ENCODE measurements around the gene AP1M2. TPM values are rescaled to one million over a fixed set of nuclear protein-coding genes. Genes with fewer than 3 reads are reported as not detected.

Gene AP1M2
- total RNA-seq, 1 experiment from 2014 or later: 77.9 TPM

DNA sequence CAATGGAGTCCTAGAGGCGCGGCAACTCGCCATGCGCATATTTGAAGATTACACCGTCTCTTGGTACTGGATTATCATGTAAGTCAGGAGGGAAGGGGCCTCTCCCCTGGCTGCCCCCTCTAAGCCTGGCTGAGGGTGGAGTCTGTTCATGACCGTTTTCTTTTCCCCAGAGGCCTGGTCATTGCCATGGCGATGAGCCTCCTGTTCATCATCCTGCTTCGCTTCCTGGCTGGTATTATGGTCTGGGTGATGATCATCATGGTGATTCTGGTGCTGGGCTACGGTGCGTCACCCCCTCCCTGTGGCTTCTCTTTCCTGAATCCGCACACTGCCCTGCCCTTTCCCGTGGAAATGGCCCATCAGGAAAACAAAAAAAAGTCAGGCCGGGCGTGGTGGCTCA is 44.8 kb upstream of the AP1M2 start:
- Mint-ChIP-seq H3K4me1 (ENCODE audit: low read depth, unreplicated experiment) (no peaks in the 10 kb centered on the region), H3K9me3 (ENCODE audit: low read depth, unreplicated experiment) (no peaks in the 10 kb centered on the region), H3K27ac (ENCODE audit: unreplicated experiment) (no peak overlapping the region), H3K36me3 (ENCODE audit: insufficient read depth, unreplicated experiment) (peaks cover 37% of the 10 kb centered on the region), H3K4me3 (ENCODE audit: low read depth, unreplicated experiment) (no peak overlapping the region), H3K27me3 (ENCODE audit: unreplicated experiment) (no peaks in the 10 kb centered on the region)
- no peak for DNase-seq
- CTCF ChIA-PET: no interaction called here
- TF ChIP-seq, protein P1, sequence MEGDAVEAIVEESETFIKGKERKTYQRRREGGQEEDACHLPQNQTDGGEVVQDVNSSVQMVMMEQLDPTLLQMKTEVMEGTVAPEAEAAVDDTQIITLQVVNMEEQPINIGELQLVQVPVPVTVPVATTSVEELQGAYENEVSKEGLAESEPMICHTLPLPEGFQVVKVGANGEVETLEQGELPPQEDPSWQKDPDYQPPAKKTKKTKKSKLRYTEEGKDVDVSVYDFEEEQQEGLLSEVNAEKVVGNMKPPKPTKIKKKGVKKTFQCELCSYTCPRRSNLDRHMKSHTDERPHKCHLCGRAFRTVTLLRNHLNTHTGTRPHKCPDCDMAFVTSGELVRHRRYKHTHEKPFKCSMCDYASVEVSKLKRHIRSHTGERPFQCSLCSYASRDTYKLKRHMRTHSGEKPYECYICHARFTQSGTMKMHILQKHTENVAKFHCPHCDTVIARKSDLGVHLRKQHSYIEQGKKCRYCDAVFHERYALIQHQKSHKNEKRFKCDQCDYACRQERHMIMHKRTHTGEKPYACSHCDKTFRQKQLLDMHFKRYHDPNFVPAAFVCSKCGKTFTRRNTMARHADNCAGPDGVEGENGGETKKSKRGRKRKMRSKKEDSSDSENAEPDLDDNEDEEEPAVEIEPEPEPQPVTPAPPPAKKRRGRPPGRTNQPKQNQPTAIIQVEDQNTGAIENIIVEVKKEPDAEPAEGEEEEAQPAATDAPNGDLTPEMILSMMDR (IDR thresholded peaks at IDR 0.05; ENCODE audit: unreplicated experiment): no peak
- BruUV-seq (replicated peaks): no TSS peak
- intact Hi-C loops (cut with micrococcal nuclease; ENCODE audit: unreplicated experiment): no loop called here

- DNase-seq: no peak
- Mint-ChIP-seq H3K4me1 (ENCODE audit: low read depth, unreplicated experiment) (peaks cover 17% of the 10 kb centered on the region), H3K36me3 (ENCODE audit: insufficient read depth, unreplicated experiment) (peaks cover 24% of the 10 kb centered on the region), H3K4me3 (ENCODE audit: low read depth, unreplicated experiment) (peak overlapping the region; percentile 82), H3K27me3 (ENCODE audit: unreplicated experiment) (no peaks in the 10 kb centered on the region), H3K27ac (ENCODE audit: unreplicated experiment) (peak overlapping the region; percentile 84), H3K9me3 (ENCODE audit: low read depth, unreplicated experiment) (no peaks in the 10 kb centered on the region)
- BruUV-seq (replicated peaks): TSS peak; percentile 70
- intact Hi-C loops (cut with micrococcal nuclease; ENCODE audit: unreplicated experiment): no loop called here
- CTCF ChIA-PET: interaction anchor here (1.7 kb wide), 1 partner anchor 18 kb away, joined by 9 read pairs; no protein-coding TSS in a partner anchor
- TF ChIP-seq, protein P1 (IDR thresholded peaks at IDR 0.05; ENCODE audit: unreplicated experiment): no peak
These were observed 38.6 kb upstream of the AP1M2 start for GRCh38 chr19:10625762-10626138.

DNA sequence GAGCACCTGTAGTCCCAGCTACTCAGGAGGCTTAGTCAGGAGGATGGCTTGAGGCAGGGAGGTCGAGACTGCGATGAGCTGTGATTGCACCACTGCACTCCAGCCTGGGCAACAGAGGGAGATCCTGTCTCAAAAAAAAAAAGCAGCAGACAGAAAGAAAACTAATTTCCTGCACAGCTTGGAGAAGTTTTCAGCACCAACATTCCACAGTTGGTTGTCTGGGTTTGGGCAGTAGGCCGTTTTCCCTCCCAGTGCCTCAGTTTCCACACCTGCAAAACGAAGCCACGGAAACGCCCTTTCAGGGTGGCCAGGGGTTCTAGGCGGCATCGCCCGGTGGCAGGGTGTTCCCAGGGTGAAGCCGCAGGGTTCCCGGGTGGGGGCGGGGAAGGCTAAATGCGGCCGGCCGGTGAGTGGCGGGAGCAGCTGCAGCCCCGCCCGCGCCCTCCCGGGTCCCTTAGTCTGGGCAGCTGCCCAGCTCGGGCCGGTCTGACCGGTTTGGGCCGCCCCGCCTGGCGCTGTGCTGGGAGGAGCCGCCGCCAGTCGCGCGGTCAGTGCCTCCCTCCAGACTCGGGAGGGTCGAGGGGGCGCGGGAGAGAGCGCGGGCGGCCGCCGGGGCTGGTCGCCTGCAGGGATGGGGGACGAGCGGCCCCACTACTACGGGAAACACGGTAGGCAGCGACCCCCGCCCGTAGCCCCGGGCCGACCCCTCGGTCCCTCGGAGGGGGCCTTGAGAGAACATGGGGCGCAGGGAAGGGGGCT is 38.1 kb upstream of the AP1M2 start, which contains the start of gene SLC44A2:
SLC44A2 (plus strand) TSS at position 551 of the 759 bp plus-strand sequence; CDS start at position 632, 81 bp downstream.
- DNase-seq: peak; percentile 94
- Mint-ChIP-seq H3K36me3 (ENCODE audit: insufficient read depth, unreplicated experiment) (peaks cover 20% of the 10 kb centered on the region), H3K4me3 (ENCODE audit: low read depth, unreplicated experiment) (peak within 1 kb of the TSS; percentile 82), H3K4me1 (ENCODE audit: low read depth, unreplicated experiment) (peaks cover 20% of the 10 kb centered on the region), H3K27ac (ENCODE audit: unreplicated experiment) (peak within 1 kb of the TSS; percentile 84), H3K27me3 (ENCODE audit: unreplicated experiment) (no peaks in the 10 kb centered on the region), H3K9me3 (ENCODE audit: low read depth, unreplicated experiment) (no peaks in the 10 kb centered on the region)
- no TSS peak for BruUV-seq (replicated peaks)
- CTCF ChIA-PET: interaction anchor here (0.6 to 0.9 kb wide), 3 partner anchors 19 to 92 kb away, joined by 5 to 10 read pairs (median 7); no protein-coding TSS in a partner anchor
- TF ChIP-seq, protein P1 (IDR thresholded peaks at IDR 0.05; ENCODE audit: unreplicated experiment): no peak
- intact Hi-C loops (cut with micrococcal nuclease; ENCODE audit: unreplicated experiment): no loop called here

GRCh38 chr19:10624585-10624984 is 37.5 kb upstream of the AP1M2 start:
- BruUV-seq (replicated peaks): no TSS peak
- Mint-ChIP-seq H3K27me3 (ENCODE audit: unreplicated experiment) (no peaks in the 10 kb centered on the region), H3K36me3 (ENCODE audit: insufficient read depth, unreplicated experiment) (peaks cover 18% of the 10 kb centered on the region), H3K9me3 (ENCODE audit: low read depth, unreplicated experiment) (no peaks in the 10 kb centered on the region), H3K4me1 (ENCODE audit: low read depth, unreplicated experiment) (peaks cover 20% of the 10 kb centered on the region), H3K4me3 (ENCODE audit: low read depth, unreplicated experiment) (peak overlapping the region; percentile 82), H3K27ac (ENCODE audit: unreplicated experiment) (no peak overlapping the region)
- no peak for DNase-seq
- TF ChIP-seq, protein P1 (IDR thresholded peaks at IDR 0.05; ENCODE audit: unreplicated experiment): no peak
- intact Hi-C loops (cut with micrococcal nuclease; ENCODE audit: unreplicated experiment): no loop called here
- CTCF ChIA-PET: interaction anchor here (0.6 to 0.9 kb wide), 2 partner anchors 20 to 40 kb away, joined by 7 to 10 read pairs; no protein-coding TSS in a partner anchor

All from Calu3 (cell line).